Dedifferentiated amniotic fluid mesenchymal stem cell (primary cell): ENCODE data around the gene RGS14.
"Not testable (repeated sequence)": the region's sequence is repeated elsewhere in the genome, so short reads cannot be mapped to it uniquely, and the experiment has no call there.

Source experiments
- DNase-seq: peaks from one replicate; pipeline ENCODE4 v3.0.0-alpha.2; 2016; ENCODE audit errors: extremely low spot score

Gene RGS14

DNA sequence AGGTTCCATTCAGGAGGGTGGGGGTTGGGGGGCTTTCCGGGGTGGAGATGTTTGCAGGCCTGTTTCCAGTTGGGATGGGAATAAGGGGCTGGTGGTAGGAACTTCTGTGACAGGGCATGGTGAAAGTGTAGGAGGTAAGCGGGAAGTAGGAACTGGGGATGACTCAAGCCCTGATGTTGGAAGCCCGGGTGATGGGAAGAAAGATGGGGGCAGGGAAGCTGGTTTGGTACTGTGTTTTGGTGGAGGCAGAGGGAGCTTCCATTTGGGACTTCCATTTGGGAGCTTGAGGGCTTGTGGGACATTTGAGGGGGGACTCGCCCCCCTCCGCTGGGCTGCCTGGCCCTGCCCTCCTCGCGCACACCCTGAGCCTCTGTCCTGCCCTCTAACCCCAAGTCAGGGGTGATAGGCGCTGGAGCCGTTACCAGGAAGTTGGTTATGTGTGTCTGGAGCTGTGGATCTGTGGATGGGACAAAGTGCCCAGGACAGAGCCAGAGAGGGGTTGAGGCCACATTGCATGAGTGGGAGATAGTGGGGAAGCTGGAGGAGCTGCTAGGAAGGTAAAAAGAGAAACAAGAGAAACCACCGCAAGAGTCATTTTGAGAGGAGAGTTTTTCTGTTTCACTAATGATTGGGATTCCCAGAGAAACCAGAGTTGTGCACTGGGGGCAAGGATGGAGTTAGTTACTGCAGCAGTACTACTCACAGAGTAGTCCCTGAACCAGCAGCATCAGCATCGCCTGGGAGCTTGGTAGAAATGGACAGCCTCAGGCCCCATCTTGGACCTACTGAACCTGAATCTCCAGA, 6.6 kb downstream of the RGS14 start:
- no peak for DNase-seq

DNA sequence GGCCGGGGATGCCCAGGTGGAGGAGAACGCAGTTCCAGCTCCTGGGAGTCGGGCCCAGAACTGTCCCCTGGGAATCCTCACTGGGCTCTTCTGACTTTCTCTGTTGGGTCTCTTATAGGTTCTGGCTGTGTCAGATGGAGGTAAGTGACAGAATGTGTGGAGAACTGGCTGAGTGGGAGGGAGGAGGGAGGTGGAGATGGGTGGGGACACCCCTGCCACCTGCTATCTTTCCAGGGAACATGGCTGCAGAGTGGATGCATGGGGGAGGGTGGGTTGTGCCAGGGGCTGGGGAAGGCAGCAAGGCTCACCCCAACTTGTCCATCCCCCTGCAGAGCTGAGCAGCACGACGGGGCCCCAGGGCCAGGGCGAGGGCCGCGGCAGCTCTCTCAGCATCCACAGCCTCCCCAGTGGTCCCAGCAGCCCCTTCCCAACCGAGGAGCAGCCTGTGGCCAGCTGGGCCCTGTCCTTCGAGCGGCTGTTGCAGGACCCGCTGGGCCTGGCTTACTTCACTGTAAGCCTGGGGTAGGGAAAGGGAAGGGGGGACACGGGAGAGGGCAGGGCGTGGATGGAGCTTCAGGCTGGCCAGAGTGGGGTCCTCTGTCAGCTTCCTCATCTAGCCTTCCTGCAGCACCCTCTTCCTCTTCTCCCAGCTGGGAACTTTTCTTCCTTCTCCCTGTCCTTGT, 8.3 kb downstream of the RGS14 start:
- no peak for DNase-seq

DNA sequence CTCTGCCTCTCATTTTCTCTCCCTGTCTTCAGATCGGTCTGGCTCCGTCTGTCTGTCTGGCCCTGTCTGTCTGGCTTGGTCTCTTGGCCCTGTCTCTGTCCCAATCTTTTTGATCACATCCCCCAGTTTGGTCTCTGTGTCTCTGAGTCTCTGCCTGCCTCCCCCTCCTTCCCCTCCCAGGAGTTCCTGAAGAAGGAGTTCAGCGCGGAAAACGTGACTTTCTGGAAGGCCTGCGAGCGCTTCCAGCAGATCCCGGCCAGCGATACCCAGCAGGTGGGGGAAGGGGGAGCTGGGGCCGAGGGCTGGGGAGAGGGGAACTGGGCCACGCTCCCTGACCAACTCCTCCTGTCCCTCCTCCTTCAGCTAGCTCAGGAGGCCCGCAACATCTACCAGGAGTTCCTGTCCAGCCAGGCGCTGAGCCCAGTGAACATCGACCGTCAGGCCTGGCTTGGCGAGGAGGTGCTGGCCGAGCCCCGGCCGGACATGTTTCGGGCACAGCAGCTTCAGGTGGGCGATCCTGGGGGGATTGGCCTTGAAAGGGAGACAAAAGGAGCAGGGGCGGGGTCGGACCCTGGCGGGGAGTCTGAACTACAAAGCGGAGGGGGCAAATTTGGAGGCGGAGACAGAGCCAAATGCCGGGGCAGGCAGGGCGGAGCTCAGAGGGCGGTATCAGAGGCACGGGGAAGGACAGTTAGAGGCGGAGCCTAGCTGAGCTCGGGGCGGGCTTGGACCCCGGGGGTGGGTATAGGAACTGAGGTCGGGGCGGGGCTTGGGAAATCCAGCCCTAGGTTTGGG, 9.0 kb downstream of the RGS14 start:
- no peak for DNase-seq

DNA sequence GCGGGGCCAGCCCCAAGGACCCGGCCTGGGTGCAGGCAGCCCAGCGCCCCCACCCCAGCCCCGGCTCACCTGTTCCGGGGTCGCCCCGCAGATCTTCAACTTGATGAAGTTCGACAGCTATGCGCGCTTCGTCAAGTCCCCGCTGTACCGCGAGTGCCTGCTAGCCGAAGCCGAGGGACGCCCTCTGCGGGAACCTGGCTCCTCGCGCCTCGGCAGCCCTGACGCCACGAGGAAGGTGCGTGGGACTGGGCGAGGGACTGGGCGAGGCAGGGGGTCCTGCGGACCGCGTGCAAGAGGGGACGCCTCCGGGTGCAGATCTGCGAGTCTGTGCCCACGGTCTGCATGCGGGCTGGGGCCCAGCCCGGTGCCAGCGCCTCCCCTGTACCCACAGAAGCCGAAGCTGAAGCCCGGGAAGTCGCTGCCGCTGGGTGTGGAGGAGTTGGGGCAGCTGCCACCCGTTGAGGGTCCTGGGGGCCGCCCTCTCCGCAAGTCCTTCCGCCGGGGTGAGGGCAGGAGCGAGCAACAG, 9.7 kb downstream of the RGS14 start:
- no peak for DNase-seq

DNA sequence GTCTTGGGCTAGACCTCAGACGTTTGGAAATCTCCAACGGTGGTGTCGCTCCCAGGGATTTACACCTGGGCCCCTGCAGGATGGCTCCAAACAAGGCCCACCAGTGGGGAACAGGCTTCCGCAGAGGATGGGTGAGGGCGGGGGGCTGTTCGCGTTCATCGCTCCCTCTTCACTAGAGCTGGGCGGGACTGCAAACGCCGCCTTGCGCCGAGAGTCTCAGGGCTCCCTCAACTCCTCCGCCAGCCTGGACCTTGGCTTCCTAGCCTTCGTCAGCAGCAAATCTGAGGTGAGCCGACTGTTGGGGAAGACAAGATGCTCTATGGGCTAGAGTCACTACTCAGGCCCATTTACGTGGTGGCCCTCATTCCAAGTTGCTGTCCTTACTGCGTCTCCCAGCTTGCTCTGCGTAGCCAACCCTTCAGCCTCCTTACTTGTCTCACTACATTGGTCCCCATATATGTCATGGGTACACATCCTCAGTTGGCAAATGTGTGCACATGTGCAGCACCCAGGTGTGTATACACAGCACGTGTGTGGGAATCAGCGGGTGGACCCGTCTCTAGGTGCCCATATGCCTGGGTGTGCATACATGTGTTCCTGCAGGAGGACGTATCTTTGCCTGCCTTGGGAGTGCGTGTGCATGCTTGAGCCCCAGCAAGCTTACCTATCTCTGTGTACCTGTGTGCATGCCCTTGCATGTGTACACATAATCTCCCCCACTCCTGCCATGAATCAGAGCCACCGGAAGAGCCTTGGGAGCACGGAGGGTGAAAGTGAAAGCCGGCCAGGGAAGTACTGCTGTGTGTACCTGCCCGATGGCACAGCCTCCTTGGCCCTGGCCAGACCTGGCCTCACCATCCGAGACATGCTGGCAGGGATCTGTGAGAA, 10.5 kb downstream of the RGS14 start:
- DNase-seq, result no peak

DNA sequence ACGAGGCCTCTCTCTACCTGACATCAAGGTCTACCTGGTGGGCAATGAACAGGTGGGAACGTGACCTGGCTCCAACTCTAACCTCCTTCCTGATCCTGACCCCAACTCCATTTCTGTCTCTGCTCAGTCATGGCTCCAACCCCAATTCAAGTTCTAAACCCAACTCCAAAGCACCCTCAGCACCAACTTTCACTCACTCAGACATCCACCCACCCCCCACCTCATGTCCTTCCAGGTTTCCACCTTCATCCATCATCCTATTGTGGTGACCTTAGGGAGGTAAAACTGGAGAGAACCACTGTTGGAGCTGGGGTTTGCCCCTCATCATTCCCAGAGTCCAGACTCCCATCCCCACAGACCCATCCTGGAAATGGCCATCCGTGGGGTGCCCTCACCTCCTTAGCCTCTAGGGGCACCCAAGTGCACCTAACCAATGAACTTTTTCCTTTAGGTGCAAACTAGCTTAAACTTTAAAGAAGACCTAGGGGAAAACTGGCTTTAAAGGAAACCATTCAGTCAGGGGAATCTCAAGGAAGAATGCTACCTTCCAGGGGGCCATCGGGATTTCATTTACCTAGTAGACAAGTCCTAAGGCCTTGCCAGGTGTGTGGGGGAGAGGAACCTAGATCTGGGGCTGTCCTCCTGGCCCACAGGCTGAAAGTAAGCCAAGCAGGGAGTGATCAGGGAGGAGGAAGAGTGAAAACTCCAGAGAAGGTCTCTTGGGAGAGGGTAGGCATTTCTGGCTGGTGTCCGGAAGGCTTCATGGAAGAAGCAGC, 11.3 kb downstream of the RGS14 start:
- no peak for DNase-seq

DNA sequence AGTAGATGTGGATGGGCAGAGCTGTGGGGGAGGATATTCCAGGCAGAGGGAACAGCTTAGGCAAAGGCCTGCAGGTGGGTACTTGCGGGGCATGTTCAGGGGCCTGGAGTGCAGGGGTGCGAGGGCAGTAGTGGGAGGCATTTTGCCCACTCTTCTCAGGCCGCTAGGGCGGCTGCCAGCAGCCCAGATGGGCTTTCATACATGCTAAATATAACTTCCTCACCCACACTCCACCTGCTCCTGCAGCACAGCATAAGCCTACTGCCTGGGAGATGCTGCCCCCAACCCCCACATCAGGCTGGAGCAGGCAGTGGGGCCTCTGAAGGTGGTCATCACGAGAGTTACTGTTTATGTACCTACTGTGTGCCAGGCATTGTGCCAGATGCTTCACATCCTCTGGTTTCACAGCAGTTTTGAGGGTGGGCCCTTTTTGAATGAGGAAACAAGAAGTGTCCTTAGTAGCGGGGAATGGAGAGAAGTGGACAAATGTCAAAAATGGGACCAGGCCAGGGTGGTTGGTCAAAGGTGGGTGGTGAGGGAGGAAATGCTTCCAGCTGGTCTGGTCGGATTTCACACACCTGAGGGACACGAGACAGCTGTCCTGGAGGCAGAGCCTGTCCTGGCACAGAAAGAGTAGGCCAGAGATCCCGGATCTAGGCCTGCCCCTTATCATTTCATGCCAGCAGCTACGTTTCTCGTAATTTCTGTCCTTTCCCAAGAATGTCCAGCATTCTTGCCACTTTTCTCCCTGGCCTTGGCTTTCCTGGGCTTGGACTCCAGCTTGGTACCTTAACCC, 12.1 kb downstream of the RGS14 start:
- no peak for DNase-seq

DNA sequence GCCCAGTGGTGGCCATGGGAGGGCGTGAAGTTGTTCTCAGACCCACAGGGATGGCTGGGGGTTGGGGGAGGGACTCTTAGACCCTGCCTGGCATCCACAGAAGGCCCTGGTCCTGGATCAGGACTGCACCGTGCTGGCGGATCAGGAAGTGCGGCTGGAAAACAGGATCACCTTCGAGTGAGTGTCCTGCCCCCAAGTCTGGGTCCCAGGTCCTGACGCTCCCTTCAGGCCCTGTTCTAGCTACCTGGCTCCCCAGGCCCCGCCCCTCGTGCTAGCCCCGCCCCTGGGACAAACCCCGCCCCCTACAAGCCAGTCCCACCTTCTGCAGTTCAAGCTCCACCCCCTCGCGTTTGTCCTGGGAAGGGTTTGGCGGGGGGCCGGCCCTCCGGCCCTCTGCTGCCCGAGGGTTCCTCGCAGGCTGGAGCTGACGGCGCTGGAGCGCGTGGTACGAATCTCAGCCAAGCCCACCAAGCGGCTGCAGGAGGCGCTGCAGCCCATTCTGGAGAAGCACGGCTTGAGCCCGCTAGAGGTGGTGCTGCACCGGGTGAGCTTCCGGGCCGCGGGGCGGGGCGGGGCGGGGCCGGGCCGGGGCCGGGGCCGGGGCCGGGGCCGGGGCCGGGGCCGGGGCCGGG, 12.9 kb downstream of the RGS14 start:
- DNase-seq, result peak; percentile 47

DNA sequence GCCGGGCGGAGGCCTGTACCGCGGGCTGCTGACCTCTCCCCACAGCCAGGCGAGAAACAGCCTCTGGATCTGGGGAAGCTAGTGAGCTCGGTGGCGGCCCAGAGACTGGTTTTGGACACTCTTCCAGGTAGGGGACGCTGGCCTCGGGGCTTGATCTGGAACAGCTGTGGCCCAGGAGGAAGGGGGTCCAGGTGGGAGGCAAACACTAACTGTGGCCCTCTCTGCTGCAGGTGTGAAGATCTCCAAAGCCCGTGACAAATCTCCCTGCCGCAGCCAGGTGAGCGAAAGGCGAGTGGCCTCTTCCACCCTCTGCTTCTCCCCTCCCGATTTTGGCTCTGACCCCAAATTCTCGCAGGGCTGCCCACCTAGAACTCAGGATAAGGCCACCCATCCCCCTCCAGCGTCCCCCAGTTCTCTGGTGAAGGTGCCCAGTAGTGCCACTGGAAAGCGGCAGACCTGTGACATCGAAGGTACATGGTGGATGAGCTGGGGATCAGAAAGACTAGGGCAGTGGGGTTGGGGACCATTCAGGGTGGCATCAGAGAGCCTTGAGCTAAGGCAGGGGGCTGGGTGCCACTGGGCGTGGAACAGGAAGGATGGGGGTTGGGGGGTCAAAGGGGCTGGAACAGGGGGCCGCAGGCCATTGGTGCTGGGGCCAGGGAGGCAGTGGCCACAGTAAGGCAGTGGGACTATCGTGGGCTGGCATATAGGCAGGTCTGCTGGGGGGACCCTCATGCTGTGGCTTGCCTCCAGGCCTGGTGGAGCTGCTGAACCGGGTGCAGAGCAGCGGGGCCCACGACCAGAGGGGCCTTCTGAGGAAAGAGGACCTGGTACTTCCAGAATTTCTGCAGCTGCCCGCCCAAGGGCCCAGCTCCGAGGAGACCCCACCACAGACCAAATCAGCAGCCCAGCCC, 13.7 kb downstream of the RGS14 start:
- DNase-seq, result no peak

DNA sequence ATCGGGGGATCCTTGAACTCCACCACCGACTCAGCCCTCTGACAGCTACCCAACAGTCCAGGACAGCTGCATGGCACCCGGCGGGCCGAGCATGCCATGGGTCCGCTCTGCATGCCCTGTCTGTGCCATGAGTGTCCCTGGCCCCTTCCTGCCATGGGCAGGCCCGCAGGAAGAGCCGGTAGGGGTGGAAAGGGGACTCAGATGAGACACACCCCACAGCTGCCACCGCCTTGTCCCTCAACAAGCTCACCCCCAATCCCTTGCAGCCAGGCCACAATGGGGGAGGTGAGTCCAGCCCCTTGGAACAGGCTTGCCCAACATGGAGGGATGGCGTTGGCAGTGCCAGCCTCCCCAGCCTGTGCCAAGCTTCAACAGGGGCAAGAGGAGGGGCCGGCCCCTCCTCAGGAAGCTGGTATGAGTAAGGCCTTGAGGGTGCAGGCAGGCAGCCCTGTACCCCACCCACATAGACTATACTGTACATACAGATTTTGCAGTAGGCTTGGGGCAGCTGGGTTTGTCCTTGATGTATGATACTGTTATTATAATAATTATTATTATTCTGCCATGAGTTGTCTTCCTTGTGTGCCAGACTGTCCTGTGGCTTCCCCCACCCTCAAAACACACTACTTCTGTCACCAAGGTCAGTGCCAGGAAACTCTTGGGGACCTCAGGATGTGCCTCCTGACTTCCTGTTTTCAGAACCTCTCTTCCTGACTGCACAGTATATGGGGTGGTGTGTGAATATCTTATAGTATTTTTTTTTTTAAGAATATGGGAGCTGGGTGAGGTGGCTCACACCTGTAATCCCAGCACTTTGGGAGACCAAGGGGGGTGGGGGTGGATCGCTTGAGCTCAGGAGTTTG, 14.5 kb downstream of the RGS14 start:
- no peak for DNase-seq

DNA sequence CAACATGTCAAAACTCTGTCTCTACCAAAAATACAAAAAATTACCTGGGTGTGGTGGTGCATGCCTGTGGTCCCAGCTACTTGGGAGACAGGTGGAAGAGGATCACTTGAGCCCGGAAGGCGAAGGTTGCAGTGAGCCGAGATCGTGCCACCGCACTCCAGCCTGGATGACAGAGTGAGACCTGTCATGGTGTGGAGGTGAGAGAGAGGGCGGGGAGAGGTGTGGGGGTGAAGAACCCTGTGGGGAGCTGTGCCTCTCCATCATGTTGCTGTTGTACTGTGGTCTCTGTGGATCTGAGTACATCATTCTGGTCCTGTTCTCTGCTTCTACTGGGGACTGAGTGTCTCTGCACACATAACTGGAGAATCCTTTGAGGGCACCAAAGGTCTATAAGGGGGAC, 15.2 kb downstream of the RGS14 start:
- DNase-seq, result no peak

DNA sequence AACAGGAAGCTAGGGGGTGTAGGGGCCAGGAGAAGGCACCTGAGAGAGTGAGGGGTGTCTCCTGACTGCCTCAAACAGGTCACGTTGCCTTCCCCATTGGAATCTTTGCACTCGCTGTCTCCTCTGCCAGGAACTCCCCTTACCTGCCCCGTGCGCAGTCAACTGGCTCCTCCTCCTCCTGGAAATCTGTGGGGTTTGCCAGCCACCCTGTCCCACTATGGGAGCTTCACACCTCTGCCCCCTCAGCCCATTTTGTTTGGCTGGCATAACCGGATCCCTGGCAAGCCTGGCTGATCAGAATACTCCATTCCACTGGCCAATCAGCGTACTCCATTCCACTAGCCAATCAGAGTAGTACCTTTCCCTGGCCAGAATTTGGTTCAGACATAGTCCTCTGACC, 16.1 kb downstream of the RGS14 start:
- DNase-seq, result no peak

DNA sequence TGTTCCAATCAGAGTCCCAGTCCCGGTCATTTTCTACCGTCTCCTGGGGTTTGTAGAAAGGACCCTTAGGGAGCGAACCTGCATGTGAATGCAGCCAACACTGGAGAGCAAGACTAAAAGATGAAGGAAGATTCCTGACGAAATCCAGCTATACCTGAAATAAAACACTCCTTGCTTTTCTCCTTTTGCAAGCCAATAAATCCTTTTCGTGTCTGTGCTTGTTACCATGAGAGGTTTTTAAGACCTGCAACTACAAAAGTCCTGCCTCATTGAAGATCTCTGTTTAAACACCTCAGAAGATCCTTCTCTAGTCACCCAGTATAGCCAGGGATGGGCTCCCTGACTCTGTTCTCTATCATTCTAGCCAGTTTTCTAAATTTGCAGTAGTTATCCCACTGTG, 16.5 kb downstream of the RGS14 start:
- no peak for DNase-seq

DNA sequence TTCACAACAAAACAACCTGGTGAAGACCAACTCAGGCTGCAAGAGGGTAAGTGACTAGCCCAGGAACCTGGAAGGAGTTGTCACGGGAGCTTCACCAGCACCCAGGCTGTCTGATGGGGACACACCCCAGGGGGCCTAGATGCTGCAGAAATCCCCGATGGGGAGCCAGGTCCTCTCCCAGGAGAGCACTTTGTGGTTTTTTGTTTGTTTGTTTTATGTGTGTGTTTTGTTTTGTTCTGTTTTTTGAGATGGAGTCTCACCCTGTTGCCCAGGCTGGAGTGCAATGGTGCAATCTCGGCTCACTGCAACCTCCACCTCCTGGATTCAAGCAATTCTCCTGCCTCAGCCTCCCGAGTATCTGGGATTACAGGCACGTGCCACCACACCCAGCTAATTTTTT, 17.8 kb downstream of the RGS14 start:
- not testable (repeated sequence) for DNase-seq

DNA sequence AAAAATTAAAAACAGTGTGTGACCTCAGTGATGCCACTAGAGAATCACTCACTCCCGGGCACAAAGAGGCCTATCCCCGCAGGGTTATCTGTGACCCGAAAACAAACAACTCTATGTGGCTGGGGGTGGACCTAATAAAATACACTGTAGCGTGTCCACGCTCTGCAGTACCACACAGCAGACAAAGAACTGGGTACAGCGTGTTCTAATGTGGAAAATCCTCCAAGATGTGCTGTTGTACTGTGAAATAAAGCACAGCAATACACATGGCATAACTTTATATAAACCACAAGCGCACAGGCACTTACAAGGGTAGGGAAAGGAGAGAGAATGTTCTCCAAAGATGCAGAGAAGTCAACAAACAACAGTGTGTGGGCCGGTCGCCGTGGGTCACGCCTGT, 18.4 kb downstream of the RGS14 start:
- DNase-seq, result no peak

DNA sequence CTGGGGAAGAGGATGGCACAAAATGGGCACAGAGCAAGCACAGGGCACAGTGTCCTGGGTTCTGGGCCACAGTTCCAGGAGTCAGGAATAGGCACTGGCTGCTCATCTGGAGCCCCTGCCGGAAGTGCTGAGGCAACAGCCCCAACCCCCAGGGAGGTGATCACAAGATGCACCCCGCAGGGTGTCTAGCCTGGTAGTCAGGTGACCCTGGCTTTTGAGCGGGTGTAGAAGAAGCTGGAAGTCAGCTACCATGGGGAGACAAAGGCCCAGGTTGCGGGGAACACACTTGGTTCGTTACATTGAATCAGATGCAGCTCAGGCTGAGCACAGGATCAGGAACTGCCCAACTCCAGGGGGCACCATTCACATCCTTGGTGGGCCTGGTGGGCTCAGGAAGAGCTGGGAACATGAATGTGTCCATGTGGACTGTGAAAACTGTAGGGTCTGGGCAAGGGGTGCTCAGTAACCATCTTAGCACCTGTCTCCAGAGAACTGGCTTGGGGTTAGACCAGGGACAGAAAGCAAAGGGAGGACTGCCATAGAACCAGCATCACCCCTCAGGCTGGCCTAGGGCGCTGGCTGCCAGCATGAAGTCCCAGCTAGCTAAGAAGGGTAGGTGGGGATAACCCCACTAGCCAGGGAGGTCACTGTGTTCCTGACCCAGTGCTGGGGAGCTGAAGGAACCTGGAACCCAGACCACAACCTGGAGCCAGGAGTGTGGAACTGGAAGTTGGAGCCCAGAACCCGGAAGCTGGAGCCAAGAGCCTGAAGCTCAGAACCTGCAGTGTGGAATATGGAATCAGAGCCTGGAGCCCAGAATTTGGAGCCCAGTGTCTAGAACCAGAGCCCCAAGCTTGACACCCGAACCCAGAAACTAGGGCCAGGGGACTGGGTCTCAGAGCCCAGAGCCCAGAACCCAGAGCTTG, 20.4 kb downstream of the RGS14 start:
- no peak for DNase-seq
